WTC11 (cell line): Measurements from ENCODE around the gene PTH1R. TPM values are rescaled to one million over a fixed set of nuclear protein-coding genes. Genes with fewer than 3 reads are reported as not detected.

Experiments used
- ATAC-seq: fragments of 200-7000 bp; cut with Tn5 transposase; 2 replicates; pipeline ENCODE4 v1.10.0; 2021; ENCODE audit warnings: mild to moderate bottlenecking, moderate library complexity
- CTCF ChIA-PET: fragments of 300-600 bp; sonication (Branson Sonifier 250); formaldehyde crosslinking; loops from one replicate; lab custom pipeline; 2021; ENCODE audit warnings: antibody characterized with exemption; lab: Charles Lee
- POLR2A ChIA-PET: fragments of 350-600 bp; sonication (Branson Sonifier 250); formaldehyde crosslinking; loops from one replicate; lab custom pipeline; 2021; ENCODE audit warnings: antibody characterized with exemption; lab: Charles Lee
- DNase-seq: peaks from one replicate; pipeline ENCODE4 v3.0.0; 2021; ENCODE audit warnings: low spot score
- H3K27ac Mint-ChIP-seq: 2 replicates; pipeline ENCODE4 v1.8.0; 2021; ENCODE audit warnings: mixed read lengths
- H3K27me3 Mint-ChIP-seq: 2 replicates; pipeline ENCODE4 v1.8.0; 2021; ENCODE audit warnings: low read depth, mild to moderate bottlenecking, moderate library complexity, mixed read lengths
- H3K36me3 Mint-ChIP-seq: 2 replicates; pipeline ENCODE4 v1.8.0; 2021; ENCODE audit warnings: mixed read lengths
- H3K4me1 Mint-ChIP-seq: 2 replicates; pipeline ENCODE4 v1.8.0; 2022; ENCODE audit warnings: mixed read lengths
- H3K4me3 Mint-ChIP-seq: 2 replicates; pipeline ENCODE4 v1.8.0; 2021; ENCODE audit warnings: mild to moderate bottlenecking, moderate library complexity, mixed read lengths
- H3K9me3 Mint-ChIP-seq: 2 replicates; pipeline ENCODE4 v1.8.0; 2021; ENCODE audit warnings: mixed read lengths
- CREB1 ChIP-seq: sonication (generic); formaldehyde crosslinking; IDR thresholded peaks from 2 replicates; pipeline ENCODE4 v1.8.0; 2023; ENCODE audit warnings: mild to moderate bottlenecking, missing genetic modification reagents
- ELF4 ChIP-seq: sonication (generic); formaldehyde crosslinking; IDR thresholded peaks from 2 replicates; pipeline ENCODE4 v1.8.1; 2022; ENCODE audit warnings: low read depth, mild to moderate bottlenecking, moderate library complexity, missing genetic modification reagents
- ESRRA ChIP-seq: sonication (generic); formaldehyde crosslinking; IDR thresholded peaks from 2 replicates; pipeline ENCODE4 v1.8.1; 2022; ENCODE audit warnings: mild to moderate bottlenecking, missing genetic modification reagents, borderline replicate concordance
- FOXJ3 ChIP-seq: sonication (generic); formaldehyde crosslinking; IDR thresholded peaks from 2 replicates; pipeline ENCODE4 v1.9.0; 2021; ENCODE audit warnings: missing genetic modification reagents, mild to moderate bottlenecking, borderline replicate concordance
- FOXP1 ChIP-seq: sonication (generic); formaldehyde crosslinking; IDR thresholded peaks from 2 replicates; pipeline ENCODE4 v1.8.0; 2022; ENCODE audit warnings: missing genetic modification reagents, mild to moderate bottlenecking, moderate library complexity, borderline replicate concordance
- JAZF1 ChIP-seq: fragments of 250-450 bp; sonication (Bioruptor Pico); IDR thresholded peaks from 2 replicates; pipeline ENCODE4 v1.9.0; 2021; ENCODE audit warnings: moderate library complexity, mild to moderate bottlenecking, inconsistent platforms
- JUN ChIP-seq: sonication (generic); formaldehyde crosslinking; IDR thresholded peaks from 2 replicates; pipeline ENCODE4 v1.8.0; 2023; ENCODE audit warnings: mild to moderate bottlenecking, missing genetic modification reagents
- NR2C2 ChIP-seq: sonication (generic); formaldehyde crosslinking; IDR thresholded peaks from 2 replicates; pipeline ENCODE4 v1.8.0; 2022; ENCODE audit warnings: mild to moderate bottlenecking, missing genetic modification reagents
- NR3C1 ChIP-seq: sonication (generic); formaldehyde crosslinking; conservative IDR thresholded peaks from 2 replicates; pipeline ENCODE4 v1.8.1; 2023; ENCODE audit warnings: low read depth, mild to moderate bottlenecking, missing genetic modification reagents
- OVOL2 ChIP-seq: fragments of 250-450 bp; sonication (Bioruptor Pico); IDR thresholded peaks from 2 replicates; pipeline ENCODE4 v1.9.0; 2021; ENCODE audit warnings: mild to moderate bottlenecking, borderline replicate concordance
- SP1 ChIP-seq: sonication (generic); formaldehyde crosslinking; conservative IDR thresholded peaks from 2 replicates; pipeline ENCODE4 v1.8.1; 2022; ENCODE audit warnings: missing genetic modification reagents
- ZNF121 ChIP-seq: sonication (generic); formaldehyde crosslinking; IDR thresholded peaks from 2 replicates; pipeline ENCODE4 v1.8.0; 2023; ENCODE audit warnings: missing genetic modification reagents
- ZNF317 ChIP-seq: sonication (generic); formaldehyde crosslinking; IDR thresholded peaks from 2 replicates; pipeline ENCODE4 v1.8.1; 2023; ENCODE audit warnings: low read depth, mild to moderate bottlenecking, moderate library complexity, missing genetic modification reagents, borderline replicate concordance
- total RNA-seq: library from RNA; stranded (reverse); gene quantifications from 3 replicates; pipeline ENCODE4 v1.2.3, GENCODE V29; 2021
- TF ChIP-seq, protein P1 (sequence below): fragments of 250-450 bp; sonication (Bioruptor Pico); IDR thresholded peaks from 2 replicates; pipeline ENCODE4 v1.9.0; 2021; ENCODE audit warnings: moderate library complexity, mild to moderate bottlenecking, inconsistent platforms, borderline replicate concordance
- TF ChIP-seq, protein P2 (sequence below): sonication (generic); formaldehyde crosslinking; IDR thresholded peaks from 2 replicates; pipeline ENCODE4 v1.8.1; 2022; ENCODE audit warnings: mild to moderate bottlenecking, missing genetic modification reagents, moderate library complexity, borderline replicate concordance
- TF ChIP-seq, protein P3 (sequence below): fragments of 250-450 bp; sonication (Bioruptor Pico); IDR thresholded peaks from 2 replicates; pipeline ENCODE4 v2.1.2; 2022; ENCODE audit warnings: mild to moderate bottlenecking, moderate library complexity
- TF ChIP-seq, protein P4 (sequence below): sonication (generic); formaldehyde crosslinking; IDR thresholded peaks from 2 replicates; pipeline ENCODE4 v1.8.0; 2022; ENCODE audit warnings: mild to moderate bottlenecking, missing genetic modification reagents
- TF ChIP-seq, protein P5 (sequence below): sonication (generic); formaldehyde crosslinking; IDR thresholded peaks from 2 replicates; pipeline ENCODE4 v1.8.1; 2023; ENCODE audit warnings: mild to moderate bottlenecking, missing genetic modification reagents, borderline replicate concordance

The PTH1R gene
- total RNA-seq, 1 experiment from 2014 or later = 12.0 TPM

DNA sequence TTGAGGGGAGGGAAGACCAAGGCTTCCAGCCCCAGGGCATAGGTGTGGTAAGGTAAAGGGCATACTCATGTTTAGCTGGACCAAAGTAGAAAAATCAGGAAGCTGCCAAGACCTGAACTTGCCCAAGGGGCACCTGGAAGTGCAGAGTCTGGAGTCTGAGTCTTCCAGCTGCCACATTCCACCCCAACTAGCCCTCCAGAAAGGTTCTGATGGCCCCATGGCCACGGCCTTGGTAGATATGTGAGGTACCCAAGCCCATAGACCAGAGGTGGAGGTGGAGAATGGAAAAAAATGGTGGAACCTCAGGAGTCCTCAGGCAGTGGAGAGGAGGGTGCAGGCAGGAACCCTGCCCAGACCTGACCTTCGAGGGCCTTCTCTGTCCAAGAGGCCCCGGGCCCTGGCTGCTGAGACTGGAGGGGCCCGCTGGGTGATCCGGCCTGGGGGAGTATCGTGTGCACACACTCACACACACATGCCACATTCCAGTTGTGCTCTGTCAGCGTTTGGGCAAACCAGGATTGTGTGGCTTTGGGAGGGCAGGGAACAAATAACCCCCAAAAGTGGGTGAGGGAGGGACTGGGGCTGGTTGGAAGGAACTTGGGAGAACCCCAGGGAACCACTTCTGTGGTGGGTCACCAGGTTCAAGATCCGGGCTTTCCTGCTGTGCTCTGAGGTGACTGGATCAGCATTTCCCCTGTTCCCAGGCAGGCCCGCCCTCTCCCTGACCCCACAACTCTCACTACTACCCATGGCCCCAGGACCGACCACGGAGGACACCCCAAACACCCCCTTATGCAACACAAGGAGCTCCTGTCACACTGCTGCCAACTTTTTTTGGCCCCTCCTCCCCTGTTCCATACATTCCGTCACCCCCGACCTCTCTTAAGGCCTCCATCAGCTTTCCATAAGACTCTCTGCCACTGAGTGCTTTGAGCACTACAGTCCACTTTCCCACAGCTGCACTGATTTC, 25.9 kb upstream of the PTH1R start:
- TF ChIP-seq JUN (CRISPR knock-in tag) (no peak), ELF4 (CRISPR knock-in tag) (no peak), ZNF121 (no peak), CREB1 (CRISPR knock-in tag) (no peak), JAZF1 (CRISPR knock-in tag) (no peak), NR3C1 (CRISPR knock-in tag) (no peak), NR2C2 (CRISPR knock-in tag) (no peak), SP1 (no peak), FOXP1 (CRISPR knock-in tag) (no peak), OVOL2 (CRISPR knock-in tag) (no peak), ESRRA (CRISPR knock-in tag) (no peak), FOXJ3 (no peak), ZNF317 (no peak)
- TF ChIP-seq, protein P1, sequence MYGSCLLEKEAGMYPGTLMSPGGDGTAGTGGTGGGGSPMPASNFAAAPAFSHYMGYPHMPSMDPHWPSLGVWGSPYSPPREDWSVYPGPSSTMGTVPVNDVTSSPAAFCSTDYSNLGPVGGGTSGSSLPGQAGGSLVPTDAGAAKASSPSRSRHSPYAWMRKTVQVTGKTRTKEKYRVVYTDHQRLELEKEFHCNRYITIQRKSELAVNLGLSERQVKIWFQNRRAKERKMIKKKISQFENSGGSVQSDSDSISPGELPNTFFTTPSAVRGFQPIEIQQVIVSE (CRISPR knock-in tag) = no peak
- TF ChIP-seq, protein P2, sequence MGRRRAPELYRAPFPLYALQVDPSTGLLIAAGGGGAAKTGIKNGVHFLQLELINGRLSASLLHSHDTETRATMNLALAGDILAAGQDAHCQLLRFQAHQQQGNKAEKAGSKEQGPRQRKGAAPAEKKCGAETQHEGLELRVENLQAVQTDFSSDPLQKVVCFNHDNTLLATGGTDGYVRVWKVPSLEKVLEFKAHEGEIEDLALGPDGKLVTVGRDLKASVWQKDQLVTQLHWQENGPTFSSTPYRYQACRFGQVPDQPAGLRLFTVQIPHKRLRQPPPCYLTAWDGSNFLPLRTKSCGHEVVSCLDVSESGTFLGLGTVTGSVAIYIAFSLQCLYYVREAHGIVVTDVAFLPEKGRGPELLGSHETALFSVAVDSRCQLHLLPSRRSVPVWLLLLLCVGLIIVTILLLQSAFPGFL (CRISPR knock-in tag) = no peak
- TF ChIP-seq, protein P3, sequence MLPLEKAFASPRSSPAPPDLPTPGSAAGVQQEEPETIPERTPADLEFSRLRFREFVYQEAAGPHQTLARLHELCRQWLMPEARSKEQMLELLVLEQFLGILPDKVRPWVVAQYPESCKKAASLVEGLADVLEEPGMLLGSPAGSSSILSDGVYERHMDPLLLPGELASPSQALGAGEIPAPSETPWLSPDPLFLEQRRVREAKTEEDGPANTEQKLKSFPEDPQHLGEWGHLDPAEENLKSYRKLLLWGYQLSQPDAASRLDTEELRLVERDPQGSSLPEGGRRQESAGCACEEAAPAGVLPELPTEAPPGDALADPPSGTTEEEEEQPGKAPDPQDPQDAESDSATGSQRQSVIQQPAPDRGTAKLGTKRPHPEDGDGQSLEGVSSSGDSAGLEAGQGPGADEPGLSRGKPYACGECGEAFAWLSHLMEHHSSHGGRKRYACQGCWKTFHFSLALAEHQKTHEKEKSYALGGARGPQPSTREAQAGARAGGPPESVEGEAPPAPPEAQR (CRISPR knock-in tag) = no peak
- TF ChIP-seq, protein P4, sequence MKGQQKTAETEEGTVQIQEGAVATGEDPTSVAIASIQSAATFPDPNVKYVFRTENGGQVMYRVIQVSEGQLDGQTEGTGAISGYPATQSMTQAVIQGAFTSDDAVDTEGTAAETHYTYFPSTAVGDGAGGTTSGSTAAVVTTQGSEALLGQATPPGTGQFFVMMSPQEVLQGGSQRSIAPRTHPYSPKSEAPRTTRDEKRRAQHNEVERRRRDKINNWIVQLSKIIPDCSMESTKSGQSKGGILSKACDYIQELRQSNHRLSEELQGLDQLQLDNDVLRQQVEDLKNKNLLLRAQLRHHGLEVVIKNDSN (CRISPR knock-in tag) = no peak
- TF ChIP-seq, protein P5, sequence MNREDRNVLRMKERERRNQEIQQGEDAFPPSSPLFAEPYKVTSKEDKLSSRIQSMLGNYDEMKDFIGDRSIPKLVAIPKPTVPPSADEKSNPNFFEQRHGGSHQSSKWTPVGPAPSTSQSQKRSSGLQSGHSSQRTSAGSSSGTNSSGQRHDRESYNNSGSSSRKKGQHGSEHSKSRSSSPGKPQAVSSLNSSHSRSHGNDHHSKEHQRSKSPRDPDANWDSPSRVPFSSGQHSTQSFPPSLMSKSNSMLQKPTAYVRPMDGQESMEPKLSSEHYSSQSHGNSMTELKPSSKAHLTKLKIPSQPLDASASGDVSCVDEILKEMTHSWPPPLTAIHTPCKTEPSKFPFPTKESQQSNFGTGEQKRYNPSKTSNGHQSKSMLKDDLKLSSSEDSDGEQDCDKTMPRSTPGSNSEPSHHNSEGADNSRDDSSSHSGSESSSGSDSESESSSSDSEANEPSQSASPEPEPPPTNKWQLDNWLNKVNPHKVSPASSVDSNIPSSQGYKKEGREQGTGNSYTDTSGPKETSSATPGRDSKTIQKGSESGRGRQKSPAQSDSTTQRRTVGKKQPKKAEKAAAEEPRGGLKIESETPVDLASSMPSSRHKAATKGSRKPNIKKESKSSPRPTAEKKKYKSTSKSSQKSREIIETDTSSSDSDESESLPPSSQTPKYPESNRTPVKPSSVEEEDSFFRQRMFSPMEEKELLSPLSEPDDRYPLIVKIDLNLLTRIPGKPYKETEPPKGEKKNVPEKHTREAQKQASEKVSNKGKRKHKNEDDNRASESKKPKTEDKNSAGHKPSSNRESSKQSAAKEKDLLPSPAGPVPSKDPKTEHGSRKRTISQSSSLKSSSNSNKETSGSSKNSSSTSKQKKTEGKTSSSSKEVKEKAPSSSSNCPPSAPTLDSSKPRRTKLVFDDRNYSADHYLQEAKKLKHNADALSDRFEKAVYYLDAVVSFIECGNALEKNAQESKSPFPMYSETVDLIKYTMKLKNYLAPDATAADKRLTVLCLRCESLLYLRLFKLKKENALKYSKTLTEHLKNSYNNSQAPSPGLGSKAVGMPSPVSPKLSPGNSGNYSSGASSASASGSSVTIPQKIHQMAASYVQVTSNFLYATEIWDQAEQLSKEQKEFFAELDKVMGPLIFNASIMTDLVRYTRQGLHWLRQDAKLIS (CRISPR knock-in tag) = no peak
- Mint-ChIP-seq H3K27me3 (peaks cover under 1% of the 10 kb centered on the region; the same call in 1 of the 2 replicates), H3K36me3 (no peaks in the 10 kb centered on the region), H3K4me1 (peaks cover 6% of the 10 kb centered on the region), H3K9me3 (no peaks in the 10 kb centered on the region), H3K27ac (no peak overlapping the region), H3K4me3 (no peak overlapping the region)
- ATAC-seq = no peak
- ChIA-PET POLR2A (interaction anchor here (0.6 kb wide), 1 partner anchor 63 kb away, joined by 3 read pairs; no protein-coding TSS in a partner anchor), CTCF (interaction anchor here (1.8 to 3.2 kb wide), 4 partner anchors 15 to 188 kb away, joined by 5 to 10 read pairs (median 8); no protein-coding TSS in a partner anchor)
- DNase-seq = no peak
